Inferior parietal cortex (tissue), 1 donor: ENCODE data around the gene EI24.
"Not testable (repeated sequence)": the region's sequence is repeated elsewhere in the genome, so short reads cannot be mapped to it uniquely, and the experiment has no call there.

Experiments used
- DNase-seq: peaks from one replicate; pipeline ENCODE4 v3.0.0-alpha.2; 2016; ENCODE audit errors: extremely low spot score

EI24 gene

GRCh38 chr11:125568970-125569914 is at the start of gene EI24:
TSS of gene EI24 (plus strand) at chr11:125569477. CDS start at chr11:125572528, 3,051 bp downstream.
- peak; percentile 92 for DNase-seq

GRCh38 chr11:125519860-125520834 is 49.1 kb upstream of the EI24 start:
- no peak for DNase-seq

GRCh38 chr11:125525303-125525702 is 44.0 kb upstream of the EI24 start:
- DNase-seq = no peak

DNA sequence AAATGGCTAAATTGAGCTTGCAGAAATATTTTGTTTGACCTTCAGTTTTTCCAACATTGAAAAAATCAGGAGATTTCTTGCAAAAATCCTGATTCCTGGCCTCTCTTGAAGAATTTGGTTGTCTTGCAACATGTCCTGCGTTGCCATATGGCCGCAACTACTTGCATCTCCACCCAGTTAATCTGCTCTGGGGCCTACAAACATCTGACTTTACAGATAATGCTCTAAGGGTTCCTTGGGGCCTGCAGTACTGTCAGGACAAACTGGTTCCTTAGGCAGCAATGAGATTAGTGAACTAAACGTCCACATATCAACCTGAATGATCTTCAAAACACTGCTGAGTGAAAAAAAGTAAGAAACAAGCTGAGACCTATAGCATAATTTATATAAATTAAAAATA is 36.6 kb upstream of the EI24 start:
- no peak for DNase-seq

- no peak for DNase-seq
Observed at GRCh38 chr11:125535585-125535984, 33.7 kb upstream of the EI24 start.

GRCh38 chr11:125536834-125537233 is 32.4 kb upstream of the EI24 start:
- not testable (repeated sequence) for DNase-seq

DNA sequence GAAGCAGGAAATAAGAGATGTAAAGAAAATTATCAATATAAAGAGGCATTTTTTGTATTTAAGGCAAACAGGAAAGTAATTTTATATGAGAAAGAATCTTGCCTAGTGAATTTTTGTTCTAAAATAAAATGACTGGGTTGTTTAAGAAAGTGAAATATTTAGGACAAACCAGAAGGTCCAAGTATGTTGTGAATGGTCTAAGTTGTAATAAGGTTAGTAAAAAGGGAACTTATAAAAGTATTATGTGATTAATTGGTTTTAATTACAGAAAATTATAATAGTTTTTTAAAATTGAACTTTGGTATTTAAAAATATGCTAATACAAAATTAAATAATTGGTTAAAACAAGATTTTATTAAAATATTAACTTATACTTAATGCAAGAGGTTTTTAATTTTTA is 26.6 kb upstream of the EI24 start:
- no peak for DNase-seq

DNA sequence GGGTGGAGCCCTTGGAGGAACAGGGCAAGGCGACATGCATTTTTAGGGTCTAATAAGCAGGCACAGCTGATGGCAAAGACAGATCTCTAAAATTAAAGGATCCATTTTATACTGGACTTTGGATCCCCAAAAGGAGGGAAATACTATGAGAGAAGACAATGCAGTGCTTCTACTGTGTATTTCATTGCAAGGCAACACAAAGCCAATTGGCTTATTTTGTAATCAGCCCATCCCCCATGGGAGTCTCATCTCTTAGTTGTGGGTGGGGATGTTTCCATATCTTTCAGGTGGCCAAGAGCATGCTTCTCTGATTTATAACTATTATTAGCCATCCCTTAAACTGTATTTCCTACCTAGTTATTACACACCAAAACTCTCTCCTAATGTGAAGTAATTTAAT is 18.5 kb upstream of the EI24 start:
- DNase-seq = no peak

- no peak for DNase-seq
Observed at GRCh38 chr11:125551835-125552342, 17.4 kb upstream of the EI24 start.

- DNase-seq = no peak
Observed at GRCh38 chr11:125552927-125553326, 16.4 kb upstream of the EI24 start.

DNA sequence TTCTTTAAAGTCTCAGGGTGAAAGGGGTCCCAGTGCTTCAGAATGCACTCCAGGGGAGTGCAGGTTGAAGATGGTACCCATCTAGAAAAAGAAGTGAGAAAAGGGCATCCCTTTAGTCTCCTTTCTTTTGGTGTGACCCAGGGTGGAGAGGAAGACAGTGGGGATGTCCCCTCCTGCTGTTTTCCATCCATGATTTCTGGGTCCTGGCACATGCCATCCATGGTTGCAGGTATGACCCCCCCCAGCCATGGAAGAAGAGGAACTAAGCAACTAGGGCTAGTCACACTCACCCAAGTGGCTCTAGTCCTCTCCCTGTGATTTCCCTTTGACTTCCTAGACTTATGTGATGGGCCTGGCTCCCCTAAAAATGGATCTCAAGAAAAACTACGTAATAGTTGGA is 15.9 kb upstream of the EI24 start:
- no peak for DNase-seq

DNA sequence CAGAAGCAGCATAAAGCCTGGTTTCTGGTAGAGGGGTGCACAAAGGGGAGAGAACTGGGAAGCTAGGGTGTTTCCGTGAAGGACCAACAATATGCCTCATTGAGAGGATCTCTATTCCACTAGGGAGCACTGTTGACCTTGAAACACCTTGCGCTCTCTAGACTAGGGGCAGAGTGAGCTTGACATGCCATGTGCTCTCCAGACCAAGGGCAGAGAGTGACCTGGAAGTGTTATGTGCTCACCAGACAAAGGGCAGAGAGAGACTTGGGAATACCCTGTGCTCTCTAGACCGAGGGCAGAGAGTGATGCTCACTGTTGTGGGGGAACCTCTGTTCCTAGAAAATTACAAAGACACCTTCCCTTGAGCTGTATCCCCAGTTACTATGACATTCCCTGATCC is 15.2 kb upstream of the EI24 start:
- DNase-seq = no peak

GRCh38 chr11:125559888-125560287 is 9.4 kb upstream of the EI24 start:
- DNase-seq = no peak

DNA sequence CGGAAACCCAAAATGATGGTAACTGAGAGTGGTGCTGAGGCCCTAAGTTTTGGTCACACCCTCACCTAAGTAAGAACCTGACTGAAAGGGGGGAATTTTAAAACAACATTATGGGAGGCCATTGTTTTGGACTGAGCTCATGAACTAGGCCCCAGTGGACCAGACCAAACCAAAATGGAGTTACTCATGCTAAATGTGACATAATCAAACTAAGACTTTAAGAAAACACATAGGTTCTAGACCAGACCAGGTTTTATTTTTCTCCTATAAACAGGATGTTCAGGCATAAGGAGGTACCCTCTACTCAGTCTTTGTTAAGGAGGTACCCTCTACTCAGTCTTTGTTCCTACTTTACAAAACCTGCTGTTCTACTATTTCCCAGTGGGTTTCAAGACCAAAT is 7.4 kb upstream of the EI24 start:
- no peak for DNase-seq

- no peak for DNase-seq
Observed at GRCh38 chr11:125562430-125562829, 6.8 kb upstream of the EI24 start.

DNA sequence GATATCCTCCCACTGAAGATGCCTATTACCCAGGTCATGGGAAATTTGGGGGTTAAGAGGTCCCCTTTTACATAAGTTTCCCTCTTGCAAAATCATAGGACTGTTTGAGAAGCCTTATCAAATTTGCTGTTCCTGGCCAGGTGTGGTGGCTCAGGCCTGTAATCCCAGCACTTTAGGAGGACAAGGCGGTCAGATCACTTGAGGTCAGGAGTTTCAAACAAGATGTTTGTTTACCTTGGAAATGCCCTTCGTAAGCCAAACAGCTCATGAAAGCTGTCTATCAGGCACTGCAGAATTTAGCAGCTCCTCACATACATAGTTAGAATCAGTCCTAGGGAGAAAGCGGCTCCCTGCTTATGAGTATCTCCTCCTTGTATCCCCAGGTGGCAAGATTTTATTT is 4.9 kb upstream of the EI24 start:
- DNase-seq = no peak

GRCh38 chr11:125566235-125566634 is 3.0 kb upstream of the EI24 start:
- no peak for DNase-seq

GRCh38 chr11:125569915-125570621 is 791 bp downstream of the EI24 start:
- no peak for DNase-seq

GRCh38 chr11:125570952-125571351 is 1.7 kb downstream of the EI24 start:
- no peak for DNase-seq

GRCh38 chr11:125572916-125573315 is 3.6 kb downstream of the EI24 start:
- DNase-seq = no peak

DNA sequence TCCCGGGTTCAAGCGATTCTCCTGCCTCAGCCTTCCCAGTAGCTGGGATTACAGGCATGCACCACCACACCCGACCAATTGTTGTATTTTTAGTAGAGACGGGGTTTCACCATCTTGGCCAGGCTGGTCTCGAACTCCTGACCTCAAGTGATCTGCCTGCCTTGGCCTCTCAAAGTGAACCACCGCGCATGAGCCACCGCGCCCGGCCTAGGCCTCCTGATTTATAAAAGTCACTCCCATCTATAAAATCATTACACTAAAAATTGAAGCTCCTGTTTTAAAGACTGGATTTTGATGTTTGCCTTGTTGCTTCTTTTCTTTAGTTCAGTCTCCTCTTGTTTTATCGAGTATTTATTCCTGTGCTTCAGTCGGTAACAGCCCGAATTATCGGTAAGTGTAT is 7.9 kb downstream of the EI24 start:
- DNase-seq = not testable (repeated sequence)

GRCh38 chr11:125578783-125579182 is 9.5 kb downstream of the EI24 start:
- DNase-seq = no peak
